ENCODE data around the gene TMTC4.

The TMTC4 gene

GRCh38 chr13:100667894-100668293 is 6.7 kb downstream of the TMTC4 start:
- DNase-seq (ENCODE audit: extremely low read depth in 1 of 2, low read depth in 1 of 2): no peak

- no peak for DNase-seq (ENCODE audit: extremely low read depth in 1 of 2, low read depth in 1 of 2)
Measured at GRCh38 chr13:100666124-100666523, 8.5 kb downstream of the TMTC4 start.

GRCh38 chr13:100665403-100665802 is 9.2 kb downstream of the TMTC4 start:
- DNase-seq (ENCODE audit: extremely low read depth in 1 of 2, low read depth in 1 of 2): no peak

DNA sequence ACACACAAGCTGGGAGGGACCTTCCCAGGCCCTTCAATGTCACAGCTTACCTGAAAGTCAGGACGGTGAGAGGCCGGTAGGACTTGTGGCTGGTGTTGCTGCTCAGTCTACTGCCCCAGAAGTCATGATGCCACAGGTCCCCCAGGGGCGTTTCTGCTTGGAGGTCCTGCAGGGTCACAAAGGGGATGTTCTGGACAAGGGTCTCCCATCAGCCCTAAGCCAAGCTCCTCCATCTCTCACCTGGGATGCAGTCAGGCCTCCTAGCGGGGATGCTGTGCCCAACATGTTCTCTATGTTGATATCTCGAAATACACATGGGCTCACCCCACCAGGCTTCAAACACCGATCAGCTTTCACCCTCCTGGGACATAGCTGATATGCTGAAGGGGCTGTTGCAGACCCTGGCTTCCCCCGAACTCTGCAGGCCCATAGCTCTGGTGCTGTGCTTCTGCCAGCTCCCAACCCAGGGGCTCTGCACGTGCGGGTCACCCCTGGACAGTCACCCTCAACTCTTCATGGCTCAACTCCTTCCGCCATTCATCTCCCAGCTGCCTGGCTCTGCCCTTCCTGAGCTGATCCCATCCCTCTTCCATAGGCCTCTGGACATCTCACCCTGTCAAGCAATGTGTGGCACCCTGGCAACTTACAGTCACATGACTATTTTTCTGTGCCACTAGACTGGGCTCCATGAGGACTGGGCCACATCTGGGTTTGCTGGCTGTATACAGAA is 10.3 kb downstream of the TMTC4 start:
- no peak for DNase-seq (ENCODE audit: extremely low read depth in 1 of 2, low read depth in 1 of 2)

- no peak for DNase-seq (ENCODE audit: extremely low read depth in 1 of 2, low read depth in 1 of 2)
Measured at GRCh38 chr13:100662468-100663211, 12.0 kb downstream of the TMTC4 start.

GRCh38 chr13:100660761-100661160 is 13.8 kb downstream of the TMTC4 start:
- no peak for DNase-seq (ENCODE audit: extremely low read depth in 1 of 2, low read depth in 1 of 2)

- DNase-seq (ENCODE audit: extremely low read depth in 1 of 2, low read depth in 1 of 2): no peak
Measured at GRCh38 chr13:100659578-100659977, 15.0 kb downstream of the TMTC4 start.

DNA sequence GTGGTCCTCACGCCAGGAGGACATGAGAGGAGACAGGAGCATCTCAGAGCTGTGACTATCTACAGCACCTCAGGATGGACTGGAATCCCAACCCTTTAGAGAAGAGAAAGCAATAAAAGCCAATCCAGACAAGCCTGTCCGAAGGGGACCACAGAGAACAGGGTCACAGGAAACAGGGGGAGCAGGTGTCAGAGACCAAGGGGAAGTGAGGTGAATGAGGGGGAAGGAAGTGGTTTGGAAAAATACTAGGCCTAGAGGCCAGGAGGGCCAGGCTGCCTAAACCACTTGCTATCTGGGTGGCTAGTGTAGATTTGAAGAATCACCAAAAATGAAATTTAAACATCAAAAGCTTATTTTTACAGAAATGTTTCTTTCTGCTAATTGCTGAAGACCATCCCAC is 16.2 kb downstream of the TMTC4 start:
- no peak for DNase-seq (ENCODE audit: extremely low read depth in 1 of 2, low read depth in 1 of 2)

DNA sequence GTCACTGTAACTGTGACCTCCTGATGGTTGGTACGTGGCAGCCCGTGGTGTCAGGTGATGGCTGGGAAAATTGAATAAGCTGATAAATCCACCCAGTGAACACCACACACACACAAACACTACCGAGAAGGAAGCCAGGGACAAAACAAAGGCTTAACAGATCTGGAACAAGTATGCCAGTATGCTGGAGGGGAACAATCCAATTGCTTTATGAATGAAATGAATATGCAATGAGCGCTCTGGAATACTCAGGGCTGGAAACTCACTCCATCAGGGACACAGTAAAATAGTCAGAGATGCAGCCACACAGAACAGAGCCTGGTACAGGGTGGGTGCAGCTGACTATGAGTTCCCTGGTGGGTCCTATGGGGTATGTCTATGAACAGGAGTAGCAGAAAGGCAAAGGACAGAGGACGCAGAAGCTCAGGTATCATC is 16.7 kb downstream of the TMTC4 start:
- DNase-seq (ENCODE audit: extremely low read depth in 1 of 2, low read depth in 1 of 2): no peak

DNA sequence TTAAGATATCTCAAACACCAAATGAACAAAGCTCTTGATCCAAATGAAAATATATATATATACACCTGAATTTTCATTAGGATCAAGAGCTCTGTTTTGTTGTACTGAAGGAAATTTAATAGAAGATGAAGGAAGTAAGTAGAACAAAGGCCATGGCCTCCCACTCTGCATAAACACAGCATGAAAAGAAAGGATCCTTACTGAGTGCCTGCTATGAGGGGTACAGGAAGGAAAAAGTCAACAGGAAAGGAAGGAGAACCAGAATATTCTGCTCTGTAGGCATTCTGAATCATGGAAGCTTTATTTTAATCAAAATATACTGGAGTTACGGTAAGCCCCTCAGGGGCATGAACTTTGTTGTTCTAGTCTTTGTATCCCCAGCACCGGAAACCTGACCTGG is 22.1 kb downstream of the TMTC4 start:
- no peak for DNase-seq (ENCODE audit: extremely low read depth in 1 of 2, low read depth in 1 of 2)

DNA sequence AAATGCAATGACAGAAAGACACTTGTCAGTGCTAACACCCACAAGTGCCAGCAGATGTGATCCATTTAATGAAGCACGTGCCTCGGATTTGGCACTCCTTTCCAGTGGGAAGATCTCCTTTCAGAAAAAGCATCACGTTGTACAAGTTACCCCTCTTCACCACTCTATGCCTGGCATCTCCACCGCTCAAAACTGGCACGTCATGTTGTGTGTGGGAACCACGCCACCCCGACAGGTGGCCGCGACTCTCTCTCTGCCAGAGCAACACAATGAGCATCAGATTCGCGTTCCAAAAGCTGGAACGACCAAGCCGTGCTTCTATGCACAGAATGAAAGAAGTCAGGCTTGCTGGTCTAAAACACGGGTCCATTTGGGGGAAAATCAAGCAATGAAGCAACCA is 24.3 kb downstream of the TMTC4 start:
- DNase-seq (ENCODE audit: extremely low read depth in 1 of 2, low read depth in 1 of 2): no peak

GRCh38 chr13:100648354-100648753 is 26.2 kb downstream of the TMTC4 start:
- no peak for DNase-seq (ENCODE audit: extremely low read depth in 1 of 2, low read depth in 1 of 2)

DNA sequence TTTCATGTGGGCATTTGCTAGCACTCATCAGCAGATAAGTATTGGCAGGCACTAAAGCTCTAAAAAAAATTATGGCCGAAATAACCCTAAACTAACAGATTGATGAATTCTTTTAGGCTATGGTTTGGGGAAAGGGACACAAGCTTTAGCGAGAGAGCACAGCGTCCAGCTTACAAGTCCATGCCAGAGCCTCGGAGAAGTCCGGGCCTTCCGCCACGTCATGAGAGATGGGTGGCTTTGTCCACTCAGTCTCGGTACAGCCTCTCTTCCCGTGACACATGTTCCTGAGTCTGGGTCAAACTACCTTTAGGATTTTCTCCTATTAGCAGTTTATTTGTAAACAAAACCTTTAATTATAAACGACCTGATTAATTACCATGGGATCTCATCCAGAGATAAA is 27.7 kb downstream of the TMTC4 start:
- no peak for DNase-seq (ENCODE audit: extremely low read depth in 1 of 2, low read depth in 1 of 2)

DNA sequence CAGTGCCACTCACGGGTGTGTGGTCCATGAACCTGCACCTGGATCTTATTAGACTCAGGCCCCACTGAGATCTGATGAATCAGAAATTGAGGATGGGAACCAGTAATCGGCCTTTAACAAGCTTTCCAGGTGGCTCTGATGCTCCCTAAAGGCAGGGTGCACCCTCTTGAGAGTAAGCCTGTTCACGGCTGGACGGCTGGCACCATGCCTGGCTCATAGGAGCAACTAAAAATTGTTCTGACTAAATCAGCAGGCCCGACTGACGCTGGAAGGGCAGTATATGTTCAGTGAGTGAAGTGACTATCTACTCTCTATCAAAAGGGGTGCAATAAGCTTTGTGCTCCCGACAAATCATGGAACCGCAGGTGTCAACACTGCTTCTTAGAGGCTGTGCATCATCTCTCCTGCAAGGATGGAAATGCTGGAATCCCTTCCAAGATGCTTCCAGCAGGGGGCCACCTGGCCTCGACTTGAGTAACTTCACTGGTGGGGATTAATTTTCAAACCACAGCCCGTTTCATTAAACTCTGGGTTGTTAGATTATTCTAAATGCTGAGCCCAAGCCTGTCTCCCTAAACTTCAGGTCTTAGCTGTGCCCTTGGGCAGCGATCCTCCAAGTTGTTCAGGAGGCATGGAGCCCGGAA is 28.4 kb downstream of the TMTC4 start:
- DNase-seq (ENCODE audit: extremely low read depth in 1 of 2, low read depth in 1 of 2): no peak

DNA sequence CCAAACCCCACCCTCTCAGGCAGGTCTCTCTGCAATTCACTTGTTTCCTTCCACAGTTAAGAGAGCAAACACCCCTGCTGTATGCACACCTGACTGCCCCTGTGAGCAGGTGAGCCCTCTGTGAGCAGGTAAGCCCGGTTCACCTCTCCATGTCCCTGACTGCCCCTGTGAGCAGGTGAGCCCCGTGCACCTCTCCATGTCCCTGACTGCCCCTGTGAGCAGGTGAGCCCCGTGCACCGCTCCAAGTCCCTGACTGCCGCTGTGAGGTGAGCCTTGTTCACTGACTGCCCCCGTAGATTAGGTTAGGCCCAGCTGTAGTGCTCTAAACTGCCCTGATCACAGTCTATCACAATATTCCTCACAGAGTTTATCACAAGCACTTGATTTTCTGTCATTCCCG is 29.2 kb downstream of the TMTC4 start:
- no peak for DNase-seq (ENCODE audit: extremely low read depth in 1 of 2, low read depth in 1 of 2)

- no peak for DNase-seq (ENCODE audit: extremely low read depth in 1 of 2, low read depth in 1 of 2)
Measured at GRCh38 chr13:100644371-100644770, 30.2 kb downstream of the TMTC4 start.

DNA sequence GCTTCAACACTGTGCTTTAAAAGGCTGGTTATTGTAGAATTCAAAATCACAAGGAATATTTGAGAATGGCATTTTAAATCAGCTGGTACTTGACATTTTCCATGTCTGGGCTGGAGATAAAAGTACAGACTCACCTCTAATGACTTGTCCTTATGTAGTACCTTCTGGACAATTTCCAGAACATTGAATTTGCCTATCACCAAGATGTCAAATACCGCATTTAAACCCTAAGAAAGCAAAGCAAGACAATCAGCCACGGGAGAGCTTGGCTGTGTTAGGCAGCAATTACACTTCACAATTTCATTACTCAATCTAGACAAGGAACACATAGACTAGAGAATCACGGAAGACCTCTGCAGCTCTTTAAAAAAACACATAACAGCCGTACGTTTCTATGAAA is 36.8 kb downstream of the TMTC4 start:
- DNase-seq (ENCODE audit: extremely low read depth in 1 of 2, low read depth in 1 of 2): no peak

GRCh38 chr13:100637380-100637779 is 37.2 kb downstream of the TMTC4 start:
- no peak for DNase-seq (ENCODE audit: extremely low read depth in 1 of 2, low read depth in 1 of 2)

DNA sequence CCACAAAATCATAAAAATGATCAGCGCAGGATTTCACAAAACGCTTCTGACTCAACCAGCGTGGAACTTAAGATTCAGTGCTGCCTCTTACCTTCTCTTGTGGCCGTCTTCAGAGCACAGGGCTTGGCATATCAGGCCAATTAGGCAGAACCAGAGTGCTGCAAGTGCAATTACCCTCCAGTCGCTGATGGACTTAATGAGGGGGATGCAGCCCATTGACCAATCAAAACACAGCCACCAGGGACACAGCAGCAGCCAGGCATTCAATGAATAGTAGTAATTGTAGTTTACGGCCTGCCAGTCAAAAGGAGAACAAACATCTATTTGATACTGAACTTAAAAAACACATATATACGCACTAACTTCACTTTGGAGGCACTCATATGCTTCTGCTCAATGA is 38.2 kb downstream of the TMTC4 start:
- DNase-seq (ENCODE audit: extremely low read depth in 1 of 2, low read depth in 1 of 2): no peak

GRCh38 chr13:100636004-100636403 is 38.6 kb downstream of the TMTC4 start:
- DNase-seq (ENCODE audit: extremely low read depth in 1 of 2, low read depth in 1 of 2): no peak

DNA sequence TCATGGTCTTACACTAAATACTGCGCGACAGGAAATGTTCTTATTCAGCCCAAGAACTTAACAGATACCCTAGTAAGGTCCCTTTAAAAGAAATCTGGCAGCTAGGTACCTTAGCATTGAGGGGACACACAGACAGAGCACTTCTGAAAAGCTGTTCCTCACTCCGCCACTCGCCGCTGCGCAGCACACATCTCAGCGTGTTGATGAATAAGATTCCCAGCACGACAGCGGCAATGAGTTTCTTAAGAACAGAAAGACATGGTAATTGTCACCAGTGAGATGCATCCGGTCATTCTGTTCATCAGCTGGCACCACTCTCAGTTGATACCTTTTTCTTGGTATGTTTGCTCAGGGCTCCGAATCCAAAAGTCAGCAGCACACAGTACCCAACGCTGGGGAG is 39.9 kb downstream of the TMTC4 start:
- no peak for DNase-seq (ENCODE audit: extremely low read depth in 1 of 2, low read depth in 1 of 2)

- DNase-seq (ENCODE audit: extremely low read depth in 1 of 2, low read depth in 1 of 2): no peak
Measured at GRCh38 chr13:100633461-100633860, 41.1 kb downstream of the TMTC4 start.

Measured in activated CD8-positive, alpha-beta memory T cell treated with anti-CD3 and anti-CD28 coated beads for 1 hour (primary cell).